ENCODE data around the gene TOB1. TPM values are rescaled to one million over a fixed set of nuclear protein-coding genes. Genes with fewer than 3 reads are reported as not detected.

TOB1 gene
- total and polyA plus RNA-seq, 2 experiments from 2014 or later, result 12.1 to 46.9 TPM

DNA sequence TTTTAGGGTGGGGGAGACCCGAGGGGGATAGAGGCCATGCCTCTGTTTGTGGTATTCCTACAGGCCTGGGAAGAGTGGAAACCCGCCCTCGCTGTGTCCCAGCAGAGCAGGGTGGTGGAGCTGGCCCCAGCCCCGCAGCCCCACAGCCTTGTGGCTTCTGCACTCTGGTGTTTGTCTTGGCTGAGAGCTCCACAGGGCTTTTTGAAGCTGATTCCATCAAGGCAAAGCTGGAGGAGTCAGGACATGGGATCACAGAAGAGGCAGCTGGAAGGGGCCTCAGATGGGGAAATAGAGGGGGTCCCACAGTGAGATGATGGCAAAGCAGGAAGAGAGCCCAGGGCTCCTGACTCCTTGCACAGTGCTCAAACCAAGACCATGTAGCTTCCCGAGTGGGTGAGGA, 35.8 kb downstream of the TOB1 start:
- Histone ChIP-seq H3K36me3 (ENCODE audit: insufficient read depth) (no peaks in the 10 kb centered on the region; the same call in 1 of the 2 replicates), H3K9me2 (ENCODE audit: insufficient read depth) (no peaks in the 10 kb centered on the region), H3K4me3 (no peak overlapping the region), H3K4me2 (no peak overlapping the region), H2AFZ (no peak overlapping the region; the same call in 1 of the 2 replicates), H3K27ac (ENCODE audit: low read depth) (no peak overlapping the region), H3K4me1 (ENCODE audit: insufficient read depth) (peaks cover 35% of the 10 kb centered on the region), H3F3A (replicated peaks; ENCODE audit: low read depth) (no peaks in the 10 kb centered on the region), H4K20me1 (replicated peaks; ENCODE audit: insufficient read depth) (no peaks in the 10 kb centered on the region), H3K79me2 (replicated peaks; ENCODE audit: insufficient read depth) (no peaks in the 10 kb centered on the region), H3K27me3 (ENCODE audit: insufficient read depth) (no peaks in the 10 kb centered on the region)
- no peak overlapping the region for H3K4me3 Mint-ChIP-seq
- ATAC-seq, result no peak
- H3K27ac Mint-ChIP-seq, result no peak overlapping the region
- no peaks in the 10 kb centered on the region for H3K36me3 Mint-ChIP-seq (ENCODE audit: low read depth)
- no peak for DNase-seq (ENCODE audit: low spot score)
- TF ChIP-seq EZH2 (IDR thresholded peaks at IDR 0.05; ENCODE audit: low read depth, unreplicated experiment) (no peak), STAT1 (IDR thresholded peaks at IDR 0.05; ENCODE audit: unreplicated experiment) (no peak), ETS1 (IDR thresholded peaks at IDR 0.05) (no peak), NANOG (IDR thresholded peaks at IDR 0.05; ENCODE audit: borderline replicate concordance) (no peak), POLR2AphosphoS5 (IDR thresholded peaks at IDR 0.05; ENCODE audit: low read depth) (no peak), CTCF (conservative IDR thresholded peaks at IDR 0.05; ENCODE audit: low read depth in 2 of 2) (no peak), ZNF114 (CRISPR knock-in tag; IDR thresholded peaks at IDR 0.05) (no peak), ZNF331 (CRISPR knock-in tag; IDR thresholded peaks at IDR 0.05; ENCODE audit: low read depth) (no peak), CREB1 (CRISPR knock-in tag; IDR thresholded peaks at IDR 0.05; ENCODE audit: low read depth) (no peak), JUNB (IDR thresholded peaks at IDR 0.05; ENCODE audit: unreplicated experiment) (no peak), EZH2phosphoT487 (IDR thresholded peaks at IDR 0.05; ENCODE audit: unreplicated experiment) (no peak), ZNF462 (CRISPR knock-in tag; IDR thresholded peaks at IDR 0.05) (no peak)
- TF ChIP-seq, protein P1, sequence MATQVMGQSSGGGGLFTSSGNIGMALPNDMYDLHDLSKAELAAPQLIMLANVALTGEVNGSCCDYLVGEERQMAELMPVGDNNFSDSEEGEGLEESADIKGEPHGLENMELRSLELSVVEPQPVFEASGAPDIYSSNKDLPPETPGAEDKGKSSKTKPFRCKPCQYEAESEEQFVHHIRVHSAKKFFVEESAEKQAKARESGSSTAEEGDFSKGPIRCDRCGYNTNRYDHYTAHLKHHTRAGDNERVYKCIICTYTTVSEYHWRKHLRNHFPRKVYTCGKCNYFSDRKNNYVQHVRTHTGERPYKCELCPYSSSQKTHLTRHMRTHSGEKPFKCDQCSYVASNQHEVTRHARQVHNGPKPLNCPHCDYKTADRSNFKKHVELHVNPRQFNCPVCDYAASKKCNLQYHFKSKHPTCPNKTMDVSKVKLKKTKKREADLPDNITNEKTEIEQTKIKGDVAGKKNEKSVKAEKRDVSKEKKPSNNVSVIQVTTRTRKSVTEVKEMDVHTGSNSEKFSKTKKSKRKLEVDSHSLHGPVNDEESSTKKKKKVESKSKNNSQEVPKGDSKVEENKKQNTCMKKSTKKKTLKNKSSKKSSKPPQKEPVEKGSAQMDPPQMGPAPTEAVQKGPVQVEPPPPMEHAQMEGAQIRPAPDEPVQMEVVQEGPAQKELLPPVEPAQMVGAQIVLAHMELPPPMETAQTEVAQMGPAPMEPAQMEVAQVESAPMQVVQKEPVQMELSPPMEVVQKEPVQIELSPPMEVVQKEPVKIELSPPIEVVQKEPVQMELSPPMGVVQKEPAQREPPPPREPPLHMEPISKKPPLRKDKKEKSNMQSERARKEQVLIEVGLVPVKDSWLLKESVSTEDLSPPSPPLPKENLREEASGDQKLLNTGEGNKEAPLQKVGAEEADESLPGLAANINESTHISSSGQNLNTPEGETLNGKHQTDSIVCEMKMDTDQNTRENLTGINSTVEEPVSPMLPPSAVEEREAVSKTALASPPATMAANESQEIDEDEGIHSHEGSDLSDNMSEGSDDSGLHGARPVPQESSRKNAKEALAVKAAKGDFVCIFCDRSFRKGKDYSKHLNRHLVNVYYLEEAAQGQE (IDR thresholded peaks at IDR 0.05; ENCODE audit: unreplicated experiment), result no peak
- H3K4me1 Mint-ChIP-seq, result peaks cover 45% of the 10 kb centered on the region
- no peaks in the 10 kb centered on the region for H3K9me3 Mint-ChIP-seq
- H3K27me3 Mint-ChIP-seq (ENCODE audit: insufficient read depth, low read depth, poor library complexity), result peaks cover 19% of the 10 kb centered on the region
